ENCODE results near the gene RSKR.
"Not testable (repeated sequence)": the region's sequence is repeated elsewhere in the genome, so short reads cannot be mapped to it uniquely, and the experiment has no call there.

RSKR gene

DNA sequence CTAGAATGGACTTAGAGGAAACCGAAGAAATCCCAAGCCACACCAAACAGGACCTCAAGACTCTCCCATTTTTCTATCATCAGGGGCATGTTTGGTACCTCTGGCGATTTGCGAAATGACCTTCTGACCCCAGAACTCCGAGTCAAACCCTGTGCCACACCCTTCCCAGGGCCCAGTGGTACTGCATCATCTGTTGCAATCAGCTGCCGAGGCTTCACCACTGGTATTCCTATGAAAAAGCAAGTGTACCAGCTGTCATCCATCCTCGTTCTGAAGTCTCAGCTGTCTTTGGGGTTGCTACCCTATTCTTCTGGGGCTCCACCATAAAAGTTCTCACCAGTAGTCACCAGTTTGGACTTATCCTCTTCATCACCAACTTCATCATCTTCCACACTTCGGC lies 2.3 kb upstream of the RSKR start:
- TF ChIP-seq, protein P1, sequence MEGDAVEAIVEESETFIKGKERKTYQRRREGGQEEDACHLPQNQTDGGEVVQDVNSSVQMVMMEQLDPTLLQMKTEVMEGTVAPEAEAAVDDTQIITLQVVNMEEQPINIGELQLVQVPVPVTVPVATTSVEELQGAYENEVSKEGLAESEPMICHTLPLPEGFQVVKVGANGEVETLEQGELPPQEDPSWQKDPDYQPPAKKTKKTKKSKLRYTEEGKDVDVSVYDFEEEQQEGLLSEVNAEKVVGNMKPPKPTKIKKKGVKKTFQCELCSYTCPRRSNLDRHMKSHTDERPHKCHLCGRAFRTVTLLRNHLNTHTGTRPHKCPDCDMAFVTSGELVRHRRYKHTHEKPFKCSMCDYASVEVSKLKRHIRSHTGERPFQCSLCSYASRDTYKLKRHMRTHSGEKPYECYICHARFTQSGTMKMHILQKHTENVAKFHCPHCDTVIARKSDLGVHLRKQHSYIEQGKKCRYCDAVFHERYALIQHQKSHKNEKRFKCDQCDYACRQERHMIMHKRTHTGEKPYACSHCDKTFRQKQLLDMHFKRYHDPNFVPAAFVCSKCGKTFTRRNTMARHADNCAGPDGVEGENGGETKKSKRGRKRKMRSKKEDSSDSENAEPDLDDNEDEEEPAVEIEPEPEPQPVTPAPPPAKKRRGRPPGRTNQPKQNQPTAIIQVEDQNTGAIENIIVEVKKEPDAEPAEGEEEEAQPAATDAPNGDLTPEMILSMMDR (IDR thresholded peaks at IDR 0.05) = no peak
- H3K27ac ChIP-seq = no peak overlapping the region
- peaks cover 91% of the 10 kb centered on the region for H3K36me3 ChIP-seq

DNA sequence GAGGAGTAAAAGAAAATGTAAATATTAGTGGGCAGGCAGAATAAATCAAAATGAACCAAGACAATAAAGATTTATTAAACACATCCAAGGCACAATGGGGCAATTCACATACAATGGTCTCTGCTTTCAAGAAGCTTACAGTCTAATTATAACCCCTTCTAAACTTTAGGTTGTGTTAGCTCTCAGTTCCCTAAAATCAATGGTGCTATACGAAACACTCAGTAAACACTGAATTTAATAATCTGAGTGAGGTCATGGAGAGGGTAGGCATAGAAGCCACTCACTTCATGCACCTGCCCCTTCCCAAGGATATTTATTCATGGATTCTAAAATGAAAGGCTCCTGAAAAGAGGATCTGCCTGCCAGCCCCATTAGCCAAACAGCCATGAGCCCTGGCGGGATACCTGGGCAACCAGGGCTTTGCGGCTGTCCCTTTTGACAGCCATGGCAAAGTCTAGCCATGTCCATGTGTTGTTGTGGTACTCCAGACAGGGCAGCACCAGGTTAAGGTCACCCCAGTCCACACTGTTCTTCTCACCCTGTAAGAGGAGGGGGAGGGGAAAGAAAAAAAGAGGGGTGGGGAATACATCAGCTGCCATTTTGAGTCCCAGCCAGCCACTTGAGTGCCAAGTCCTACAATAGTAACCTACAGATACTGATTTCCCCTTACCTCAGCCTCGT lies 1.4 kb upstream of the RSKR start:
- peaks cover 91% of the 10 kb centered on the region for H3K36me3 ChIP-seq
- no peaks in the 10 kb centered on the region for H3K4me1 ChIP-seq (ENCODE audit: control insufficient read depth in 1 of 2, insufficient read depth in 1 of 2, low read depth in 1 of 2, low read length in 1 of 2)
- H3K9me3 ChIP-seq = no peaks in the 10 kb centered on the region
- no peak overlapping the region for H3K27ac ChIP-seq
- no peaks in the 10 kb centered on the region for H3K27me3 ChIP-seq
- TF ChIP-seq, protein P1 (IDR thresholded peaks at IDR 0.05) = no peak
- no peak overlapping the region for H3K4me3 ChIP-seq (ENCODE audit: low read depth in 1 of 2, low read length in 1 of 2)

More for the DNA sequence above, 2.3 kb upstream of the RSKR start:
- no peaks in the 10 kb centered on the region for H3K4me1 ChIP-seq (ENCODE audit: control insufficient read depth in 1 of 2, insufficient read depth in 1 of 2, low read depth in 1 of 2, low read length in 1 of 2)
- no peaks in the 10 kb centered on the region for H3K9me3 ChIP-seq
- no peaks in the 10 kb centered on the region for H3K27me3 ChIP-seq
- no peak overlapping the region for H3K4me3 ChIP-seq (ENCODE audit: low read depth in 1 of 2, low read length in 1 of 2)

DNA sequence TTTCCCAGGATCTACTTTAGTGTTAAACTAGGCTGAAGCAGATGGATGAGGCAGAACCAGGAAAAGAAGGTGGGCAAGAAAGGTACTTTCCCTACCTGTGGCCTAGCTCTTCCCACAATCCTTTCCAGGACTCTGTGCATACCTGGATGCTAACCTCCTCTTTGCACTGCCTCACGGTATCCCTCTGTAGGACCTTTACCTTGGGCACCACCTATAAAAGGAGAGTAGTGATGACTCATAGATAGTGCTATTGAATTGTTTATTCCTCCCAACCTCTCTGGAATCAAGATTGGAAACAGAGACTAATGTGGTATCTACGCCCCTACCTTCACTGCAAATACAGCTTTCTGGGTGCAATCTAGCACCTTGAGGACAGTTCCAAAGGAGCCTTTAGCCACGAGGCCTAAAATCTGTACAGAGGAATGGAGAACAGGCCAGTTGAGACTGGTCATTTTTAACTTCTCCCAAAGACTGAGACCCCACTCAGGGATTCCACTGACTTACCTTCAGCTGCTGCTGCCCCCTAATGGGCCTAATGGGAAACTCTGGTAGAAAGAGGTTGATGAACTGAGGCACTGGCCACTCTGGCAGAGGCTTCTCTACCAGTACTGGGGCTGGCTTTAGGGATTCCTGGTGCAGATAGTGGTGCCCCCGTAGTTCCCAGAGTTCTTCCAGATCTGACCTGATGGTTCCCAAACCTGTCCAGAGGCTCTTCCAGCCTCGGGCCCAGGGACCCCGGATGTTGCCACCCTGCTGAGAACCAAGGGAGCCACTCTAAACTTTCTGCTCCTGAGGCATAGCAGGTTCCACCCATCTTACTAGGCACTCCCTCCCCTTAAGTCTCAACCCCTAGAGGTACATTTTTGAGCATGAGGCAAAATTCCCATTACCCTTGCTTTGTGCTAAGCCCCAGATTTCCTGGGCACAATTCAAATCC lies 781 bp downstream of the RSKR start:
- TF ChIP-seq, protein P1 (IDR thresholded peaks at IDR 0.05) = no peak
- Histone ChIP-seq H3K36me3 (peaks cover 78% of the 10 kb centered on the region), H3K4me1 (ENCODE audit: control insufficient read depth in 1 of 2, insufficient read depth in 1 of 2, low read depth in 1 of 2, low read length in 1 of 2) (no peaks in the 10 kb centered on the region), H3K9me3 (no peaks in the 10 kb centered on the region), H3K27ac (no peak overlapping the region), H3K4me3 (ENCODE audit: low read depth in 1 of 2, low read length in 1 of 2) (no peak overlapping the region), H3K27me3 (no peaks in the 10 kb centered on the region)

DNA sequence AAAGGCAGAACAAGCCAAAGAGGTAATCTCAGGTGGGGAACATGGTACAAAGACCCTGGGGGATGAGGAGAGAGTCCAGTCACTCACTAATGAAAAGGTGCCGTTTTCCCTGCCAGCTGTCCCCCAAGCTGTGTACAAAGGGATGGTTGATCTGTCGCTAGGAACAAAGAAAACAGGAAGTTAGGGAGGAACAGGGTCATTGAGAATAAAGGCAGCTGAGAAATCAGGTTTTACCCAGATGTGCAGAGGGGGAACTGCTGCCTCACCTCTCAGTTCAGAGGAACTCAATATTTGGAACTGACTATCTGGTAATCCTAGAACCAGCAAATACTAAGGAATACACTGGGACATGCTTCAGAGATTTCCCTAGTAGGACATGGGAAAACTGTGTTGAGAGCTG lies 1.5 kb downstream of the RSKR start:
- peaks cover 73% of the 10 kb centered on the region for H3K36me3 ChIP-seq
- H3K4me1 ChIP-seq (ENCODE audit: control insufficient read depth in 1 of 2, insufficient read depth in 1 of 2, low read depth in 1 of 2, low read length in 1 of 2) = no peaks in the 10 kb centered on the region
- no peak overlapping the region for H3K4me3 ChIP-seq (ENCODE audit: low read depth in 1 of 2, low read length in 1 of 2)
- no peaks in the 10 kb centered on the region for H3K9me3 ChIP-seq
- H3K27me3 ChIP-seq = no peaks in the 10 kb centered on the region
- H3K27ac ChIP-seq = no peak overlapping the region
- TF ChIP-seq, protein P1 (IDR thresholded peaks at IDR 0.05) = no peak

DNA sequence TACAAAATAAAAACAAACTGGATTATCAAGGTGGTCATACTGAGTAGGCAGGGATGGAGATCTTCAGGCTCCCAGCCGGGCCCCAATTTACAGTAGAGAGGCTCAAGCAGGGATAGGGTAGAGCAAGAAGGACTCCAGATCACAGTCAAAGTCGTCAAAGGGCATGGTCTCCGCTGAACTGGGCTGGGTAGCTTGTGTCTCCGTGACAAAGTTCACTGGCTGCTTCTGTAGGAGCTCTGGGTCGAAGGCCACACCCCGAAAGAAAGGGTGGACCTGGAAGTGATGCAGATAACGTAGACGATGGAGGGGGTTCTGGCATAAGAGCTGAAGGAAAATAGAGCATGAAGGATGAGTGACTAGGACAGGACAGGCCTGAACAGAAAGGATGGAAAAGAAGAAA lies 3.6 kb downstream of the RSKR start:
- TF ChIP-seq, protein P1 (IDR thresholded peaks at IDR 0.05) = no peak

DNA sequence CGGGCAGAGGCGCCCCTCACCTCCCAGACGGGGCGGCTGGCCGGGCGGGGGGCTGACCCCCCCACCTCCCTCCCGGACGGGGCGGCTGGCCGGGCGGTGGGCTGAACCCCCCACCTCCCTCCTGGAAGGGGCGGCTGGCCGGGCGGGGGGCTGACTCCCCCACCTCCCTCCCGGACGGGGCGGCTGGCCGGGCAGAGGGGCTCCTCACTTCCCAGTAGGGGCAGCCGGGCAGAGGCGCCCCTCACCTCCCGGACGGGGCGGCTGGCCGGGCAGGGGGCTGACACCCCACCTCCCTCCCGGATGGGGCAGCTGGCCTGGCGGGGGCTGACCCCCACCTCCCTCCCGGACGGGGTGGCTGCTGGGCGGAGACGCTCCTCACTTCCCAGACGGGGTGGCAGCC lies 10.0 kb downstream of the RSKR start:
- not testable (repeated sequence) for H3K9me3 ChIP-seq; H3K27ac ChIP-seq; H3K4me1 ChIP-seq (ENCODE audit: control insufficient read depth in 1 of 2, insufficient read depth in 1 of 2, low read depth in 1 of 2, low read length in 1 of 2); H3K4me3 ChIP-seq (ENCODE audit: low read depth in 1 of 2, low read length in 1 of 2); H3K27me3 ChIP-seq
- H3K36me3 ChIP-seq = peaks cover 25% of the 10 kb centered on the region

More for the DNA sequence above, 3.6 kb downstream of the RSKR start:
- Histone ChIP-seq H3K4me3 (ENCODE audit: low read depth in 1 of 2, low read length in 1 of 2) (no peak overlapping the region), H3K27me3 (no peaks in the 10 kb centered on the region), H3K27ac (no peak overlapping the region), H3K36me3 (peaks cover 59% of the 10 kb centered on the region), H3K4me1 (ENCODE audit: control insufficient read depth in 1 of 2, insufficient read depth in 1 of 2, low read depth in 1 of 2, low read length in 1 of 2) (no peaks in the 10 kb centered on the region), H3K9me3 (no peaks in the 10 kb centered on the region)
